Jurkat, Clone E6-1 (cell line): ENCODE results near the gene KLHL36.

ENCODE experiments used
- DNase-seq: peaks from one replicate; pipeline ENCODE4 v3.0.0-alpha.2; 2011; ENCODE audit warnings: low read depth, low spot score
- H3K4me3 ChIP-seq: 2 replicates; pipeline ENCODE4 v1.5.1; 2011; ENCODE audit warnings: mild to moderate bottlenecking, low read length, control low read depth, moderate library complexity

Gene KLHL36

DNA sequence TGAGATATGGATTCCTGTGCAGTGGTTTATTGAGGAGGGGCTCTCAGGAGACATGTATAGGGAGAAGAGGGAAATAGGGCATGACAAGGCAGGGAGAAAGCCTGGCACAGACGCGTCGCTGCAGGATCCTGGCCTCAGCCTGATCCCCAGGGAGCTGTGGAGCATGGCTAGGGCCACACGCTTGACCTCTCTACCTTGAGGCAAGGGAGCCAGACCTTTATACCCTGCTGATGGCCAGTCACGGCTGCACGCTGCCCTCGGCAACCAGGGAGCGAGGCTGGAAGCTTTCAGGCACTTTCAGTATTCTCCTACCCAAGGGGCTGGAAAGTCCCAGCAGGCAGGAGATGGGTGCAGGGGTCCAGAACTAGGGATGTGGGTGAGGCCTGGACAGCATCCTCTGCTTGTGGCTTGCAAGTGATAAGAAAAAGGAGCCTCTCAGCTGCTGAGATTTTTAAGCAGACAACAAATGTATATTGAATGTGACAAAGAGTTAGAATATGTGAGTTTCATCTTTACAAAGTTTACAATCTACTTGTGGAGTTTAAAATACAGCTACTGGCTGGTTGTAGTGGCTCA lies 10.0 kb upstream of the KLHL36 start:
- DNase-seq: no peak
- H3K4me3 ChIP-seq: no peak overlapping the region

DNA sequence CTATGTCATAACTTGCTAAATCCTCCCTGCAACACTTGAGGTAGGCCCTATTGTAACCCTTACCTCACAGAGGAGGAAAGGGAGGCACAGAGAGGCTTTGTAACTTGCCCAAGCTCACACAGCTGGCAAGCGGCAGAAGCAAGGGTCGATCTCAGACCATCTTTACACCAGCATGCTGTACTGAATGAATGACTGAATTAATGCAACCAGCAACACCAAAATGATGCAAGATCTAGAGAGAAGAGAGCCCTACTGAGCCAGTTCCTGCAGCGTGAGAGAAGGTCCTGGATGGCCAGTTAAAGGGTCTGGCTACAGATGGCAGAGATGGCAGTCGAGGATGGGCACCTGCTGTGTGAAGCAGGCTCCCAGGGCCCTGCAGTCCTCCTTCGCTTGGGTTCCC lies 8.2 kb upstream of the KLHL36 start:
- H3K4me3 ChIP-seq: no peak overlapping the region
- DNase-seq: no peak

DNA sequence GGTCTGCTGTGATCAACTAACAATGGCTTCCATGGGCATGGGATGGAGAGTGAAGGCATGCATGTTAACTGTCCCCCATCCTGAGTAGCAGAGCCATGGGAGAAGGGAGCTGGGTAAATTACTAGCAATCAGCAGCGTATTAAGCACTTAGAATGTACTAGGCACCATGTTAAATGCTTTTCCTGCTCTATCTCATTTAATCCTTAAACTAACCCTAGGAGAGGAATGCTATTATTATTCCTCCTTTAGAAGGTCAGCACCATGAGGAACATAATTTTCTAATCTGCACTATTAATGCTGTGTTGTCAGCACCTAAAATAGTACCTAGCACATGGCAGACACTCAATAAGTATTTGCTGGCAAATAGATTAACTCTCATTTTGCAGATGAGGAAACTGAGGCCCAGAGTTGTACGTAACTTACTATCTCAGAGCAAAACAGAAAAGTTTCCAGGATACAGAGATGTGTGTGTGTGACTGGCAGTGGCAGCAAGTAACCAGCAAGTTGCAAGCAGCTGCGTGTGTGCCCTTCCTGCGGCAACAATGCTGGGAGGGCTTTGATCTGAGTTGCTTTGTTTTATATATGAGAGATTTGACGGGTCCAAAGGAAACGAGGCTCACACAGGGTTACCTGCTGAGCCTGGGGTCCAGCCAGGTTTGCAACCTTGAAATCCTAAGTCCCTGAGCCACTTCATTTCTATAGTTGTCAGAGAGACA lies 6.5 kb upstream of the KLHL36 start:
- DNase-seq: peak; percentile 62
- H3K4me3 ChIP-seq: 0 out of 2 replicates have a peak overlapping the region, but pooled peaks have one; percentile 25

DNA sequence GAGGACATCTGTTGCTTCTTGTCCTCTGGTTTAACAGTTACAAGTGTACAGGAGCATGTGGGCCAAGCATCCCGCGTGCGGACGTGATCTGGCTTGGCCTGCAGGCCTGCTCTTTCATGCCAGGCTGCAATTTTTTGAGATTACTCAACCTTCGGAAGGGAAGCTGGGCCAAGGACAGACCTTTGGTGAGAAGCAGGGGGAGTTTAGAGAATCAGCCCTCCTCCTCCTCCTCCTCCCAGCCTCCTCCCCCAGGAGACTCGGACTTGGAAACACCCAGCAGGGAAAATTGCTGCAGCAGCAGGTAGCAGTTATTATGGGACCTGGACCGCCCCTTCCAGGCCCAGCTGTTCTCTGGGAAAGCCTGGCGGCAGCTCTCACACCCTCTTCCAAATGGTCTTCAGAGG lies 5.1 kb upstream of the KLHL36 start:
- no peak overlapping the region for H3K4me3 ChIP-seq
- DNase-seq: no peak

DNA sequence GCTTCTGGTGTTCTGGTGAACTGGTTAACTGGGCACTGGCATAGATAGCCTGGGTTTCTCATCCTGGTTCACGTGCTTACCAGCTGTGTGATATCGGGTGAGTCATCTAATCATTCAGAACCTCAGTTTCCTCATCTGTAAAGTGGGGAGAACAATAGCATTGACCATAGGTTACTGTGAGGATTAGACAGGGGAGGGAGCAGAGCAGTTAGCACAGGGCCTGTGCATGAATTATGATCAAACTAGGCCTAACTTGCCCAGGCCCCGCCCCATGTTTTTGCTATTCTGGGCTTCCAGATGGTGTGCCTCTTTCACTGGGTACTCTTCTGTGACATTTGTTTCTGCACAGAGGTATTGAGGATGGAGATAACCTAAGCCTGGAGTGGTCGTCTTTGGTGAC lies 4.6 kb upstream of the KLHL36 start:
- no peak overlapping the region for H3K4me3 ChIP-seq

DNA sequence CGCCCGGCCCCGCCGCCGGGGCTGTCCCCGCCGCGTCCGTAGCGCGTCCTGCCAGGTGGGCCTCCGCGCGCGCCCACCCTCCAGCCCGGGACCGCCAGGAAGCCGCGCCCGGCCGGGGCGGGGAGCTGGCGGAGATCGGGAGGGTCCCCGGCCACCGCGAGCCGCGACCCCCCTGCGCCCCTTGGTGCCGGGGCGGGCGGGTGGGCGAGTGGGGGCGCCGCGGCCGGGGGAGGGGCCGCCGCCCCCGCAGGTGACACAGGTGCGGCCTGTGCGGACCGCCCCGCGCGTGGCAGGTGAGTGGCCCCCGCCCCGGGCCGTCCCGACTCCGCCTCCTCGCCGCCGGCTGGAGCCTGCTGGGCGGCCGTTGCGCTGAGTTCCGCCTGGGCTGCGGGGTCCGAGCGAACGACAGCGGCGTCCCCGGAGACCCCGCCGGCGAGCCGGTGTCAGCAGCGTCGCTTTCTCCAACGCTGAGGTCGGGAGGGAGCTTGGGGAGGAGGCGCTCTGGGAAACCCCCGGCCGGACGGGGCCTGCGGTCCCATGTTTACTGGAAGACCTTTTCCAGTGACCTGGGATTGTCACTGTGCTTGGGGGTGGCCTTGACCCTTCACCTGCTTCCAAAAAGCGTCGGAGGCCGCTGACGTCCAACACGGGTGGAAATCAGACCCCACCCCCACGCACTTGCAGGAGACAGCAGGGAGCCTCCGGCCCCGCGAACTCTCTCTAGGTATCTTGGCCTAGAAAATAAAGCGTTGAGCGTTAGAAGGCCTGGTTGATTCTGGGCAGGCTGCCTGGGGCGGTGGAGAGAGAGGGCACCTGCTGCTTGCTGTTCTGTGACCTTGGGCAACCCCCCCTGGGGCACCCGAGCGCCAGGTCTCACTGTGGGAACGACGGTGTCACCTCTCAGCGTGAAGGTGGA lies 542 bp downstream of the KLHL36 start:
- DNase-seq: no peak
- H3K4me3 ChIP-seq: peak overlapping the region; percentile 43

More for the DNA sequence above, 4.6 kb upstream of the KLHL36 start:
- no peak for DNase-seq

DNA sequence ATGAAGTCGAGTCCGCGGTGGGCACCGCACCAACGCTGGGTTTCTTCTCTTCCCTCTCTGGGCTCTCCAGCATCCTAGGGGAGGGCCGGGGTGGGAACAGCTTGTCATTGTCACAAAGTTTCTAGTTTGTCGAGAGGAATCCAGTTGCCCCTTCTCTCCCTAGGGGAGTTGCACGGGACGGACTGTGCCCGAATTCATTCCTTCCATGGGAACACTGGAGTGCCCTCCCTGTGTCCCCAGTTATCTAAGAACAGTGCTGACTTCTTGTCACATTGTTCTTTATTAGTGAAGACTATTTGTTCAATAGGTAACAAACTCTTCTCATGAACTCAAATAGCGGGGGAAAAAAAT lies 1.2 kb downstream of the KLHL36 start:
- DNase-seq: no peak
- H3K4me3 ChIP-seq: no peak overlapping the region

DNA sequence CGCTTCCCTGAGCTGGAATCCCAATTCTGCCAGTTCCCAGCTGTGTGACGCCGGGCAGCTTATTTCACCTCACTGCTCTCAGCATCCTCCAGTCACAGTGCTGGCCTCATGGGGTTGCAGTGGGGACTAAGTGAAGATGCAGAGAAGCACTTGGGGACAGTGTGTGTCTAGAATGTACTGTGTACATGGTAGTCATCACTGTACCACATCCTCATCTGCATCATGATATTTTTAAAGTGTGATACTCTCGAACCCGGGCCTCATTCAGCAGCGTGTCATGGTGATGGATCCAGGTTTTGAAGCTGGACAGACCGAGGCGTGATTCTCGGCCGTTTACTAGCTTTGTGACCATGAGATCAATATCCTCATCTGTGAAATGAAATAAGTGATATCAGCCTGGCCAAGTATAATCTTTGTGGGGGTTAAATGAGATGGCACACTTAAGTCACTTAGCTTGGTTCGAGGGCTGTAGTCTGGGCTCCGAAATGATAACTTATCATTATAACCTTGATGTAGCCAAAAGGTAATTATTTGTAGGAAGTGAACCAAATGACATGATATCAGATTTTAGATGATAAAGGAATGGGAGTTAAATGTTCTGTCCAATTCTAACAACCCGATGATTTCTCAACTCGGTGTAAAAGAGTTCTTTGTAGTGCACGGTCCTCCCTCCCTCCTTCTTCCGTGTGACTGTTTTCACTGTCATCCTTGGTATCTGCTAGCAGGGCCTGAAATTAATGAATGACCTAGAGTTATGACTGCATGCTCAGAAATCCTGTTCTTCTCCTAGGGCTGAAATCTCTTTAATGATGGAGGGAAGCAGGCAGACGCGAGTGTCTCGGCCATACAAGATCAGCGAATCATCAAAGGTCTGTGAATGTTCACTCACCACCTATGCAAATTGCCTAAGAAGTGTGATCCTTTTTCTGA lies 2.0 kb downstream of the KLHL36 start:
- DNase-seq: no peak
- no peak overlapping the region for H3K4me3 ChIP-seq

DNA sequence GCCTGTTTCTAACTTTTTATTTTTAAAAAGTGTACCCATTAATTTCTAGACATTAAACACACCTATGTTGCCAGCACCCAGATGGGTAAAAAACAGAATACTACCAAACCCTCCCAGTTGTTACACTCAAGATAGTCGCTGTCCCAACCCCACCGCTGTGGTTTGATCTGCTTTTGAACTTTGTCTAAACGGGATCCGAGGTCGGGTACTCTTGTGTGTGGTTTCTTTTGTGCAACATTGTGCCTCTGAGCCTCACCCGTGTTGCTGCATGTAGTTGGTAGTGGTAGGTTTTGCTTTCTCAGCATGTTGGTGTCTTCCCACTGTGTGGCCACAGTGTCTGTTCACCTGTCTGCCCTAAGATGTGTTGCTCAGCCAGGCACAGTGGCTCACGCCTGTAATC lies 4.3 kb downstream of the KLHL36 start:
- H3K4me3 ChIP-seq: no peak overlapping the region
- DNase-seq: peak; percentile 95

DNA sequence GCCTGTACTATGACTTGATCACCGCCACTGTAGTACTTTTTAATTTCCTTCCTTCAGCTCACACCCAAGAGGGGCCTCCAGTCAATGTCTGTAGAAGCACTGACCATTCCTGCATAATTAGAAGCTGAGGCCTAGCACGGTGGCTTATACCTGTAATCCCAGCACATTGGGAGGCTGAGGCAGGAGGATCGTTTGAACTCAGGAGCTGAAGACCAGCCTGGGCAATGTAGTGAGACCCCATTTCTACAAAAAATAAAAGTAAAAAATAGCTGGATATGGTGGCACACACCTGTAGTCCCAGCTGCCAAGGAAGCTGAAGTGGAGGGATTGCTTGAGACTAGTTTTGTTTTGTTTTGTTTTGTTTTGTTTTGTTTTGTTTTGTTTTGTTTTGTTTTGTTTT lies 5.9 kb downstream of the KLHL36 start:
- H3K4me3 ChIP-seq: no peak overlapping the region
- no peak for DNase-seq

DNA sequence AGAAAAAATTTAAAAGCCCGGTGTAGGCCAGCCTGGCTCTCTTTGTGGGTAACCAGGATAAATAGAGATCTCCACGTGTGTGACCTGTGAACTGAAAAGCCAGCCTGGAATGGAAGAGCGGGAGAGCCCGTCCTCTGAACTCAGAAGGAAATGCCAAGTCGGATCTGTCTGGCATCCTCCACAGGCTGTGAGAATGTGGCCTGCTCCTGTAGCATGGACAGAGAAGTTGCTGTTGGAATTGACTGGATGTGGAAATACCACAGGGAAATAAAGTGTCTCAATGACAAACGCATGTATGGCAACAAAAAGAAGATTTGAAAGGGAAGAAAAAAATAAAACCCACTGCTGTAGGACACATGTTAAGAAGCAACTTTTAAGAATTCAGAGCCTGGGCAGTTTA lies 6.7 kb downstream of the KLHL36 start:
- DNase-seq: no peak
- H3K4me3 ChIP-seq: no peak overlapping the region

DNA sequence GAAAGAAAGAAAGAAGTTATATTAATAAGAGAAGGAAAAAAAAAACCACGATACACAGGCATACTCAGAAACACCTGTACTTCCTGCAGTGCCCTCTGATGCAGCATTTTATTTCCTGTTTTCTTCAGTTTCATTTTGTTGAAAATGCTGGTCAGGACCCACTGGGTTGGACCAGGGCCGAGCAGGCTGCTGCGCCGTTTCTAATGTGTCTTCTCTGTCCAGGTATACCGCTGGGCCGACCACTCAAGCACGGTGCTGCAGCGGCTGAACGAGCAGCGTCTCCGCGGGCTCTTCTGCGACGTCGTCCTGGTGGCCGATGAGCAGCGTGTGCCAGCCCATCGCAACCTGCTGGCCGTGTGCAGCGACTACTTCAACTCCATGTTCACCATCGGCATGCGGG lies 8.3 kb downstream of the KLHL36 start:
- no peak overlapping the region for H3K4me3 ChIP-seq
- DNase-seq: no peak

DNA sequence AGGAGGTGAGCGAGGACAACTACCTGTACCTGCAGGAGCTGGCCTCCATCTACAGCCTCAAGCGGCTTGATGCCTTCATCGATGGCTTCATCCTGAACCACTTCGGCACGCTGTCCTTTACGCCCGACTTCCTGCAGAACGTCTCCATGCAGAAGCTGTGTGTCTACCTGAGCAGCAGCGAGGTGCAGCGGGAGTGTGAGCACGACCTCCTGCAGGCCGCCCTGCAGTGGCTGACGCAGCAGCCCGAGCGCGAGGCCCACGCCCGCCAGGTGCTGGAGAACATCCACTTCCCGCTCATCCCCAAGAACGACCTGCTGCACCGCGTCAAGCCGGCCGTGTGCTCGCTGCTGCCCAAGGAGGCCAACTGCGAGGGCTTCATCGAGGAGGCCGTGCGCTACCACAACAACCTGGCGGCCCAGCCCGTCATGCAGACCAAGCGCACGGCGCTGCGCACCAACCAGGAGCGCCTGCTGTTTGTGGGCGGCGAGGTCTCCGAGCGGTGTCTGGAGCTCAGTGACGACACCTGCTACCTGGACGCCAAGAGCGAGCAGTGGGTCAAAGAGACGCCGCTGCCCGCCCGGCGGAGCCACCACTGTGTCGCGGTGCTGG lies 9.0 kb downstream of the KLHL36 start:
- no peak overlapping the region for H3K4me3 ChIP-seq
- DNase-seq: no peak

DNA sequence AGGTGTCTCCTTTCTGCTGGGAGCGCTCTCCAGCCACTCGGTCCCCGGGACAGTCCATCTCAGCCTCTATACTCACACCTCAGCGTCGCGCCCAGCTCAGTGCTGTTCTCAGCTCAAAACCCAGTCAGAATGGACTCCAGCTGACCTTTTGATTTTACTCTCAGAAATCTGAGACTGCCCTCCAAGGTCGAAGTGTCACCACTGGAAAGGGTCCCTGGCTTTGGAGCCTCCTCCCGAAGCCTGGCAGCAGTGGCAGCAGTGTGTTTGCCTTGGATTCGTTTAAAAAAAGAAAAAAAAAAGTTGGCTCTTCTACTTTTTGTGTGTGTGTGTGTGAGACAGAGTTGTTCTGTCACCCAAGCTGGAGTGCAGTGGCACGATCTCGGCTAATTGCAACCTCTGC lies 10.4 kb downstream of the KLHL36 start:
- no peak for DNase-seq

DNA sequence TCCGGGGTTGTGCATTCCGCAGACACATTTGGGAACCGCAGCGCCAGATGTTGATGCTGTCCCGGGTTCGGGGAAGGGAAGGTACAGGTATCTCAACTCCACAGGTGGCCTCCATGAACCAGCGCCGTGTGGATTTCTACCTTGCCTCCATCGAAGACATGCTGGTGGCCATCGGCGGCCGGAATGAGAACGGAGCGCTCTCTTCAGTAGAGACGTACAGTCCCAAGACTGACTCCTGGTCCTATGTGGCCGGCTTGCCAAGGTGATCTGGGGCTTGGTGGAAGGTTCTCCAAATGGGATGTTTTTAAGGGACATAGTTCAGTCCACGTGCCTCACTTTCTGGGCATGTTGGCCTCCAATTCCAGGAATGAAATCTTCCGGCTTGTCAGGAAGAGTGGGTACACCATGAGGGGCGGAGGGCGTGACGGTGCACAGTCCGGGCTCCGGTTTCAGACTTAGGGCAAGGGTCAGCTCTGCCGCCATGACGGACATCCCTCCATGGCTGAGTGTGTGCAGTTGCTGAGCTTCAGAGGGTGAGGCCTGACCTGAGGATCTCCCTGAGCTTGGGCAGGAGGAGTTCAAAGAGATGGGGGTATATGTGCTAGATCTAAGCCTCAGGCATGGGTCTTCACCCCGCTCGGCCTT lies 11.5 kb downstream of the KLHL36 start:
- H3K4me3 ChIP-seq: no peak overlapping the region
- no peak for DNase-seq

More for the DNA sequence above, 10.4 kb downstream of the KLHL36 start:
- H3K4me3 ChIP-seq: no peak overlapping the region

DNA sequence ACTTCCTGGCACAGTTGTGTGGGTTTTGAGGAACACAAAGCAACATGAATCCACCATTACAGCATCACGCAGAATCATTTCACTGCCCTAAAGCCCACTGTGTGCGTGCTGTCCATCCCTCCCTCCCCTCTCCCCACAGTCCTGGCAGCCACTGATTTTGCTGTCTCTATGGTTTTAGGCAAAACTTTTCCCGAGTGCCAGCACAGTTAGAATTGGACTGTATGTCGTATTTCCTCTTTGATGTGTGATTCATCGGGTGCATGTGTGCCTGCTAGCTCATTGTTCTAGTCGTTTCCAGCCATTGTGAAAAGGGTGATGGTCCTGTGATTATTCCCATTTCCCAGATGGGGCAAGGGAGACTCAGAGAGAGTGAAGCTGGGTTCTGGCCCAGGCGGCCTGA lies 12.7 kb downstream of the KLHL36 start:
- DNase-seq: no peak
- H3K4me3 ChIP-seq: no peak overlapping the region

DNA sequence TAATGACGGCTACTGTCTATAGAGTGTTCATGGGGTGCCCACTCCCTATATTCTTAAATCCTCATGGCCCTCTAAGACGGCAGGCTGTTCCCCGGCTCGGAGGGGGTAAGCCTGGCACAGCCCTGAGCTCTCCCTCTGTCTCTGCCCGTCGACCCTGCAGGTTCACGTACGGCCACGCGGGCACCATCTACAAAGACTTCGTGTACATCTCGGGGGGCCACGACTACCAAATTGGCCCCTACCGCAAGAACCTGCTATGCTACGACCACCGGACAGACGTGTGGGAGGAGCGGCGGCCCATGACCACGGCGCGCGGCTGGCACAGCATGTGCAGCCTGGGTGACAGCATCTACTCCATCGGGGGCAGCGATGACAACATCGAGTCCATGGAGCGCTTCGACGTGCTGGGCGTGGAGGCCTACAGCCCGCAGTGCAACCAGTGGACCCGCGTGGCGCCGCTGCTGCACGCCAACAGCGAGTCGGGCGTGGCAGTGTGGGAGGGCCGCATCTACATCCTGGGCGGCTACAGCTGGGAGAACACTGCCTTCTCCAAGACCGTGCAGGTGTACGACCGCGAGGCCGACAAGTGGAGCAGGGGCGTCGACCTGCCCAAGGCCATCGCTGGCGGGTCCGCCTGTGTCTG lies 13.2 kb downstream of the KLHL36 start:
- DNase-seq: no peak
- H3K4me3 ChIP-seq: no peak overlapping the region

DNA sequence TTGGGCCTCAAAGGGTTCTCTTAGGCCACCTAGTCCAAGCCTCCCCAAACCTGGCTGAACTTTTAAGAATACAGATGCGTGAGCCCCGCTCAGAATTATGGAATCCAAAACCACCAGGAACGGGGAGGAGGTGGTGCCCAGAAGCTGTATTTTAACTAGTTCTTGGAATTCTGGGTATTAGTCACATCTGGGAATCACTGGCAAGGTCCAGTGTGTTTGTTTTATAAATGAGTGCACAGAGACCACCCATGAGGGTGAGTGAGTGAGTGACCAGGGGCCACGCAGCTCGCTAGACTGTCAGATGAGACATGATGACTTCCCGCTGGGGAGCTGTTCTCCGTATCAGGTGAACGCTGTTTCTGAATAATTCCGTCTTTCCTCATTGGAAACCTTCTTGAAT lies 14.2 kb downstream of the KLHL36 start:
- no peak for DNase-seq
- H3K4me3 ChIP-seq: no peak overlapping the region
